Bladder microvascular endothelial cell (primary cell): ENCODE measurements around the gene SPARC. TPM values are rescaled to one million over a fixed set of nuclear protein-coding genes. Genes with fewer than 3 reads are reported as not detected.

Experiments used
- total RNA-seq: library from RNA; depleted of rRNA; stranded (reverse); fragments of >200 nt; gene quantifications from 2 replicates; pipeline ENCODE4 v1.2.3, GENCODE V29; 2014

SPARC gene
- 760 and 2,193 TPM in 2 replicates for total RNA-seq

DNA sequence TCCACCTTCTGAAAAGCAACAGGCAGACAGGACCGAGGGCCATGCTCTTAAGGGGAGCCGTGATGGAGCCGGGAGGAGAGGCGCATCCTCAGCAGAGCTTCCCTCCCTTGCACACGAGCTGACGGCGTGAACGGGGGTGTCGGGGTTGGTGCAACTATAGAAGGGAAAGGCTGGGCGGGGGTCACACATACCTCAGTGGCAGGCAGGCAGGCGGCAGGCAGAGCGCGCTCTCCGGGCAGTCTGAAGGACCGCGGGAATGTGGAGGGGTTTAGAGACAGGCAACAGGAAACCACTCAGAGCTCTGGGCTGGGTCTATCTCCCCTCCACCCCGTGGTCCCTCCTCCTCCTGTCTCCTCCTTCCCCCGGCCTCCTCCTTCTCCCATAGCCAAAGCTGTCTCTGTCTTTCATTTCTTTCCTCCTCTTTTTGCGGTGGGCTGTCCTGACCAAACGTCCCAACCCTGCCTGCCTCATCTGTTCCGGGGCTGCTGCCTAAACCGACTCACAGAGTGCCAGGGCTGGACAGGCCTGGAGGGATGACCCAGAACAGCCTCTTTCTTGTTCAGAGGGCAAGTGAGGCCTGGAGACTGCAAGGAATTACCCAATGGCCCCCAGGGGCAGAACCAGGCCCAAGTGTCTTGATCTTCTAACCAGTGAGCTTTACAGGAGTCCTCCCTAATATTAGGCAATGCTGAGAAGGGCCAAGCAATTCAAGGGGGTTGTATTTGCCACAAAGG, at the start of gene SPARC:
Gene SPARC (minus strand): TSS at position 242 of the 734 bp plus-strand sequence. CDS start 10,727 bp downstream, outside the sequence.

Other genes starting within 250 kb of the SPARC start
- gene SLC36A1, start 239.3 kb downstream of the SPARC start, total RNA-seq = 1.9 and 3.2 TPM in 2 replicates
- gene FAT2, start 95.6 kb downstream of the SPARC start, total RNA-seq = under 0.01 TPM in 1 of 2 replicates, not detected in the other
- 66.3 and 73.3 TPM in 2 replicates for gene ATOX1, start 71.7 kb upstream of the SPARC start, total RNA-seq
- 140 and 240 TPM in 2 replicates for gene G3BP1, start 85.0 kb upstream of the SPARC start, total RNA-seq
- gene GLRA1, start 237.9 kb upstream of the SPARC start, total RNA-seq = not detected in 2 replicates